Measurements from ENCODE around the gene TMEM107. TPM values are rescaled to one million over a fixed set of nuclear protein-coding genes. Genes with fewer than 3 reads are reported as not detected.

TMEM107 gene
- polyA plus RNA-seq, 12 donors: 4.5 to 13.7 (median 6.8) TPM; not detected in 1

Other genes with a start within 250 kb of the TMEM107 start
- gene KCNAB3, start 246.5 kb downstream of the TMEM107 start, polyA plus RNA-seq (ENCODE audit: insufficient read length in 12 of 12): 10 to 100 TPM in 1 of 12 donors, 1 to 10 TPM in 9, not detected in 2; 2.5 to 18.8 (median 6.0) TPM
- gene TRAPPC1, start 244.4 kb downstream of the TMEM107 start, polyA plus RNA-seq (ENCODE audit: insufficient read length in 12 of 12): 10 to 100 TPM in 11 of 12 donors, not detected in 1; 76.1 to 93.9 (median 82.4) TPM
- gene CNTROB, start 244.2 kb downstream of the TMEM107 start, polyA plus RNA-seq (ENCODE audit: insufficient read length in 12 of 12): 10 to 100 TPM in 11 of 12 donors, not detected in 1; 24.9 to 62.8 (median 31.2) TPM
- under 1 TPM in 3 of 12 donors, not detected in 9; 0.04 to 0.15 (median 0.05) TPM for gene GUCY2D, start 173.8 kb downstream of the TMEM107 start, polyA plus RNA-seq (ENCODE audit: insufficient read length in 12 of 12)
- gene ALOX15B, start 137.3 kb downstream of the TMEM107 start, polyA plus RNA-seq (ENCODE audit: insufficient read length in 12 of 12): 1 to 10 TPM in 1 of 12 donors, under 1 TPM in 9, not detected in 2; 0.18 to 1.2 (median 0.28) TPM
- gene ALOX12B, start 88.7 kb downstream of the TMEM107 start, polyA plus RNA-seq (ENCODE audit: insufficient read length in 12 of 12): under 1 TPM in 3 of 12 donors, not detected in 9; 0.09 to 0.66 (median 0.49) TPM
- under 1 TPM in 3 of 12 donors, not detected in 9; 0.08 to 0.37 (median 0.22) TPM for gene ALOXE3, start 57.9 kb downstream of the TMEM107 start, polyA plus RNA-seq (ENCODE audit: insufficient read length in 12 of 12)
- under 1 TPM in 3 of 12 donors, not detected in 9; 0.12 to 0.29 (median 0.14) TPM for gene HES7, start 52.3 kb downstream of the TMEM107 start, polyA plus RNA-seq (ENCODE audit: insufficient read length in 12 of 12)
- gene PER1, start 24.0 kb downstream of the TMEM107 start, polyA plus RNA-seq (ENCODE audit: insufficient read length in 12 of 12): 100 to 1,000 TPM in 1 of 12 donors, 10 to 100 TPM in 10, not detected in 1; 27.4 to 159 (median 47.2) TPM
- gene VAMP2, start 13.4 kb downstream of the TMEM107 start, polyA plus RNA-seq (ENCODE audit: insufficient read length in 12 of 12): 1,000 to 10,000 TPM in 1 of 12 donors, 100 to 1,000 TPM in 1, 10 to 100 TPM in 10; 53.7 to 1,226 (median 62.8) TPM
- 1 to 10 TPM in 10 of 12 donors, not detected in 2; 2.3 to 5.7 (median 3.3) TPM for gene BORCS6, start 13.8 kb upstream of the TMEM107 start, polyA plus RNA-seq (ENCODE audit: insufficient read length in 12 of 12)
- gene AURKB, start 34.2 kb upstream of the TMEM107 start, polyA plus RNA-seq (ENCODE audit: insufficient read length in 12 of 12): 10 to 100 TPM in 10 of 12 donors, 1 to 10 TPM in 1, not detected in 1; 9.4 to 31.8 (median 17.7) TPM
- 10 to 100 TPM in 7 of 12 donors, 1 to 10 TPM in 4, not detected in 1; 8.9 to 29.2 (median 10.7) TPM for gene CTC1, start 71.7 kb upstream of the TMEM107 start, polyA plus RNA-seq (ENCODE audit: insufficient read length in 12 of 12)
- 10 to 100 TPM in 11 of 12 donors, not detected in 1; 19.8 to 62.4 (median 24.6) TPM for gene PFAS, start 72.9 kb upstream of the TMEM107 start, polyA plus RNA-seq (ENCODE audit: insufficient read length in 12 of 12)
- 10 to 100 TPM in 11 of 12 donors, not detected in 1; 16.6 to 37.8 (median 21.3) TPM for gene RANGRF, start 112.3 kb upstream of the TMEM107 start, polyA plus RNA-seq (ENCODE audit: insufficient read length in 12 of 12)
- gene SLC25A35, start 119.0 kb upstream of the TMEM107 start, polyA plus RNA-seq (ENCODE audit: insufficient read length in 12 of 12): 1 to 10 TPM in 10 of 12 donors, not detected in 2; 1.2 to 3.7 (median 1.8) TPM
- 100 to 1,000 TPM in 1 of 12 donors, 10 to 100 TPM in 10, not detected in 1; 10.8 to 108 (median 13.8) TPM for gene ARHGEF15, start 133.9 kb upstream of the TMEM107 start, polyA plus RNA-seq (ENCODE audit: insufficient read length in 12 of 12)
- gene ODF4, start 163.5 kb upstream of the TMEM107 start, polyA plus RNA-seq (ENCODE audit: insufficient read length in 12 of 12): not detected
- gene RPL26, start 206.8 kb upstream of the TMEM107 start, polyA plus RNA-seq (ENCODE audit: insufficient read length in 12 of 12): 1,000 to 10,000 TPM in 11 of 12 donors, not detected in 1; 2,886 to 4,488 (median 3,596) TPM
- gene RNF222, start 221.4 kb upstream of the TMEM107 start, polyA plus RNA-seq (ENCODE audit: insufficient read length in 12 of 12): under 1 TPM in 6 of 12 donors, not detected in 6; 0.08 to 0.51 (median 0.13) TPM

Measured in muscle of arm (tissue), 12 donors.